DMS 273 (cell line): ENCODE results near the gene DYNLT1.
"Not testable (repeated sequence)": the region's sequence is repeated elsewhere in the genome, so short reads cannot be mapped to it uniquely, and the experiment has no call there.

Experiments
- DNase-seq: peaks from one replicate; lab custom pipeline; 2025; ENCODE audit not compliant: unreplicated experiment; lab: John Stamatoyannopoulos, UW

The DYNLT1 gene

DNA sequence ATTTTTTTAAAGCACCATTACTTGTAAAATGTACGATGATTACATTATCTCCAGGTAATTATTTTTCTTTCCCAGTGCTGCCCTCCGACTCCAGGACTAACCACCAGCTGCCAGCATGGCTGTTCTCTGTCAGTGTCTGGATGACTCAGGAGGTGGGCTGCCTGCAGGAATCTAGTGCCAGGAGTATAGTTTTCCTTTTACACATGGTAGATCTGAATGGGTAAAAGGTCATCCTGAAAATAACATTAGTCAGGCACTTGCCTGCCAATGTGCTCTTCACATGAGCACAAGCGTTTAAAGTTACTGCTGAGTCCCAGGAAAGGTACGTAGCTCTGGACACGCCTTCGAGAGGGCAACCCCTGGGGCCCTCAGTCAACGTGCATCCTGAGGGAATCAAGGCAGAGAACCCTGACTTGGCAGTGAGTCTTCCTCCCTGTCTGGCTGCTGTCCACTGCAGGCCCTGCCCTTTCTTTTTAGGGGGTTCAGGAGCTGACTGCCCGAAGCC, 2.4 kb downstream of the DYNLT1 start:
- peak; percentile 64 for DNase-seq

GRCh38 chr6:158640519-158640918, 4.0 kb downstream of the DYNLT1 start:
- no peak for DNase-seq

GRCh38 chr6:158639056-158639455, 5.5 kb downstream of the DYNLT1 start:
- DNase-seq = no peak

DNA sequence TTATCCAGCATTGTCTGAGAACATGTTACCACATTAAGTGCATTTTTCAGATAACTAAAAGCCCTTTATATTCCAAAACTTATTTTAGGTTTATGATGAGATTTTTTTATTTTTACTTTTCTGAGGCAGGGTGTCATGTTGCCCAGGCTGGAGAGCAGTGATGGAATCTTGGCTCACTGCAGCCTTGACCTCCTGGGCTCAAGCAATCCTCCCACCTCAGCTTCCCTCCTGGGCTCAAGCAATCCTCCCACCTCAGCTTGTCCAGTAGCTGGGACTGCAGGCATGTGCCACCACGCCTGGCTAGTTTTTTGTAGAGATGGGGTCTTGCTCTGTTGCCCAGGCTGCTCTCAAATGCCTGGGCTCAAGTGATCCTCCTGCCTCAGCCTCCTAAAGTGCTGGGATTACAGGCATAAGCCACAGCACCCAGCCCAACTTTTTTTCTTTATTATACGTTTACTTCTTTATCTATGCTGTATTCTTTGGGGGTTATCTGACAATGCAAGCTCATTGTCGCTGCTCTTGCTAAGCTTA, 6.2 kb downstream of the DYNLT1 start:
- DNase-seq = no peak

DNA sequence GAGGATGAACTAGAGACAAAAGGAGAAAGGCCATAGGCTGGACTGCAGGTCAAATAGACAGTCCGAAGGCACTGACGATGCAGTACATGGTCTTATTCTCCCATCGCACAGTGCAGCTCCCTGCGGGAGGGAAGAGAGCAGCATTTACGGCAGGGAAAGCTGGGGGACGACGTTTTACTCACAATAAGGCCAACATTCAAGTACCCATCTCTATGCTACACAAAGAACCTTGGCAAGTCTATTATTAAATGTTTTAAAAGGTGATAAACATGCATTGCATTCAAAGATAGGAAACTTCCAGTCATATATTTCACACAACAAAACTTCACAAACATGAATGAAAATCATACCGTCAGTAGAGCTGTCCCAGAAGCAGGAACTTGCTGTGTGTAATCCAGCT, 7.8 kb downstream of the DYNLT1 start:
- DNase-seq = no peak

DNA sequence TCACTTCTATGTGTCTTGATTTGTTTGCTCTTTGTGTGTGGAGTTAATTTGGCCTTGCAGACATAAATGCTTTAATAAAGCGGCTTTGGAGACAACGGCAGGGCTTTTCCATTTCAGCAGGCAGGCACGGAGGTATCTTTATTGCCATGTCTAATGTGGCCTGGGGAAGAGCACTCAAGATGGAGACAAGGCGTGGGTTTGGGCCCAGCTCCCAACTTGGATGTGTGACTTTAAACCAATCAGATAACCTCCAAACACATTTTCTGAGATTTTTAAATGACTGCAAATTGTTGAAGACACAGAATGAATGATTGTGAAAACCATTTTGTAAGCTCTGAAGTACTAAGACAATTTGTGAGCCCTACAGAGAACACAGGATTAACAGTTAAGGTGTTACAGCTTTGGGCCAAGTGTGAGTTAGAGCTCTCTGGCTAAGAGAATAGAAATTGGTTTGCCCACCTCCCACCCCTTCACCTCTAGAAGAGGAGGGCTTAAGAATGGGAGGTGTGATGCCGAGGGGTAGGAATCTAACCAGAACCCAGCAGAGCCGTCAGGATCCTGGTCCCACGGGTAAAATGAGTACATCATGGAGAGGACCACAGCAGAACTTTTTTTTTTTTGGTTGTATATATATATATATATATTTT, 9.0 kb downstream of the DYNLT1 start:
- DNase-seq = no peak

- no peak for DNase-seq
Observed at GRCh38 chr6:158634695-158635426, 9.7 kb downstream of the DYNLT1 start.

GRCh38 chr6:158633127-158633526, 11.4 kb downstream of the DYNLT1 start:
- no peak for DNase-seq

GRCh38 chr6:158632538-158633119, 11.9 kb downstream of the DYNLT1 start:
- DNase-seq = not testable (repeated sequence)

GRCh38 chr6:158631678-158632537, 12.6 kb downstream of the DYNLT1 start:
- DNase-seq = no peak

- DNase-seq = peak; percentile 17
Observed at GRCh38 chr6:158630938-158631616, 13.5 kb downstream of the DYNLT1 start.

- DNase-seq = peak; percentile 50
Observed at GRCh38 chr6:158629367-158630221, 14.9 kb downstream of the DYNLT1 start.

DNA sequence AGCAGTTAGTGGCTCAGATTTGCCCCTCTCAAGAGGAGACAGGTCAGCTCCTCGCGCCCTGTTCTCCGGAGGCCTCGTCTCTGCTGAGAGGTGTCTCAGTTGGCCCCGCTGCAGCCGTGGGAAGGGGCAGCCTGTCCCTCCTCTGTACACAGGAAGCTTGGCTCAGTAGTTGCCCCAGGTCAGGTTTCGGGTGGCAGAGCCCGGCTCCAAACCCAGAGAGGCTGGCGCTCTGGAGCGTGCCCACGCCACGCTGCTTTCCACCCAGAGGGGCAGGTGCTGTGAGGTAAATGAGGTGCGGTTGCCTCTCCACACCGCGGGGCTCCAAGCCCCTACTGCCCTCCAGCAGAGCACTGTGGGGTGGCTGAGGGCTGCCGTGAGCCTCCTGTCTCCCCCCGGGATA, 16.0 kb downstream of the DYNLT1 start:
- no peak for DNase-seq

GRCh38 chr6:158627940-158628211, 16.7 kb downstream of the DYNLT1 start:
- no peak for DNase-seq

- no peak for DNase-seq
Observed at GRCh38 chr6:158627168-158627939, 17.2 kb downstream of the DYNLT1 start.

- no peak for DNase-seq
Observed at GRCh38 chr6:158626360-158627167, 18.0 kb downstream of the DYNLT1 start.

- DNase-seq = no peak
Observed at GRCh38 chr6:158625881-158626305, 18.6 kb downstream of the DYNLT1 start.
